Activated CD8-positive, alpha-beta memory T cell treated with anti-CD3 and anti-CD28 coated beads for 24 hours (primary cell): ENCODE results near the gene RUNX1.

Experiments
- DNase-seq: peaks from one replicate; pipeline ENCODE4 v3.0.0-alpha.2; 2020

Gene RUNX1

GRCh38 chr21:34944015-34944755 lies 104.9 kb downstream of the RUNX1 start:
- DNase-seq: no peak

- peak; percentile 77 for DNase-seq
Measured at GRCh38 chr21:34942911-34943310, 106.2 kb downstream of the RUNX1 start.

GRCh38 chr21:34941162-34941561 lies 107.9 kb downstream of the RUNX1 start:
- no peak for DNase-seq

- no peak for DNase-seq
Measured at GRCh38 chr21:34939673-34940331, 109.3 kb downstream of the RUNX1 start.

DNA sequence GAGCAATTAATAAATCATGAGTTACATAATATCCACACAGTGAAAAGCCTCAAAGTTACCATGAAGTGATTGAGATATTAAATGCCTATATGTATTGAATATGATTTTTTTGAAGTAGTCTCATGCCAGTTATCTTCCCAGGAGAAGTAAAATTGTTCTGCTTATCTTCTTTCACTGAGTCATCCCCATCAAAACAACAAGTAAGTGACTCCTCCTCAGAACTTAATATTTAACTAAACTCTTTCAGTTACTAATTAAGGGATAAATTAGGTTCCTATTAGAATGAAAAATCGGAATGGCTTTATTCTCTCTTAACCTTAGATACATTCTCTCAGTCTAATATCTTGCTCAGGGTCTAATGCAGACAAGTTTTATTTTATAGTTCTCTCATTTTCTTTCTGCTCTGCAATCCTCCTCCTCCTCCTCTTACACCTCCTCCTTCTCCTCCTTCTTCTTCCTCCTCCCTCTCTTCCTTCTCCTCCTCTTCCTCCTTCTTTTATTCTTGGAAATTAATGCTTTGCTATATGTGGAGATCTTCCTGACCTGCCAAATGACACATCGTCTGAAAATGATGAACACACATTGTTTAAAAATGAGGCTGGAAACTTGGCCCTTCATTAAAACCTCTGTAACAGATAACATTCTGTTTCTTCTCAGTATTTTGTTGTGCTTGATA lies 110.9 kb downstream of the RUNX1 start:
- no peak for DNase-seq

- no peak for DNase-seq
Measured at GRCh38 chr21:34936883-34937563, 112.1 kb downstream of the RUNX1 start.

DNA sequence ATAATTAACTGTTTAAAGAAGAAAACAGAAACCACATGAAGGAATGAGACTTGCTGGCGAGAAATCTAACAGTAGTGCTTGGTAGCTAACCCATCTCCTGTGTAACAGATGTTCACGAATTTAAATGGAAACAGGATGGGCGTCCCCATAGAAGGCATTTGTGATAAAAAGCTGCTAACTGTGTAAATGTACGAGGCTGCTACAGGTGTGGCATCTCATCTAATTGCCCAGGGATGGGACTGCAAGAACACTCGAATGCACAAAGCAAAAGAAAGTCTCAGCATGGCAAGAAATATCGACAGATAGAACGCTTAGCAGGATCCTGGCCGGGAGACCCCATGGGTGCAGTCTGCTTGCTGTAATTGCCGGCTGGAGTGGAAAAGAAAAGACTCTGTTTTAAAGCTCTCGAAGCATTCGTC lies 112.7 kb downstream of the RUNX1 start:
- no peak for DNase-seq

GRCh38 chr21:34935898-34936297 lies 113.2 kb downstream of the RUNX1 start:
- no peak for DNase-seq

DNA sequence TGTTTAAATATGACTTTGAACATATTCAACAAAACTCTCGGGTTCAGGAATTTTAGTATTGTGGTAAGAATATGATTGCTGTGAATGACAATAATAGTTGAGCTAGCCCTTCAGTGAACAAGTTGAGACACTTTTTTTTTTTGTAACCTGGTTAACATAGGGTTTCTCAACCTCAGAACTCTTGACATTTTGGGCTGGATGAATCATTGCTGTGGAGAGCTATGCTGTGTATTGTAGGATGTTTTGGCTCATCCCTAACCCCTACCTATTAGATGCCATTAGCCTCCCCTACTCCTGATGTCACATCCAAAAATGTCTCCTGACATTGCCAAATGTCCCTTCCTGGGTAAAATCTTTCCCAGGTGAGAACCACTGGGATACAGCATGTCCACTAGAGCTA lies 113.7 kb downstream of the RUNX1 start:
- no peak for DNase-seq

GRCh38 chr21:34934350-34934749 lies 114.8 kb downstream of the RUNX1 start:
- no peak for DNase-seq

- peak; percentile 72 for DNase-seq
Measured at GRCh38 chr21:34933609-34934335, 115.3 kb downstream of the RUNX1 start.

- no peak for DNase-seq
Measured at GRCh38 chr21:34932233-34932632, 116.9 kb downstream of the RUNX1 start.

GRCh38 chr21:34930971-34931370 lies 118.1 kb downstream of the RUNX1 start:
- DNase-seq: no peak

GRCh38 chr21:34928637-34929036 lies 120.5 kb downstream of the RUNX1 start:
- no peak for DNase-seq

GRCh38 chr21:34927992-34928391 lies 121.1 kb downstream of the RUNX1 start:
- DNase-seq: no peak

DNA sequence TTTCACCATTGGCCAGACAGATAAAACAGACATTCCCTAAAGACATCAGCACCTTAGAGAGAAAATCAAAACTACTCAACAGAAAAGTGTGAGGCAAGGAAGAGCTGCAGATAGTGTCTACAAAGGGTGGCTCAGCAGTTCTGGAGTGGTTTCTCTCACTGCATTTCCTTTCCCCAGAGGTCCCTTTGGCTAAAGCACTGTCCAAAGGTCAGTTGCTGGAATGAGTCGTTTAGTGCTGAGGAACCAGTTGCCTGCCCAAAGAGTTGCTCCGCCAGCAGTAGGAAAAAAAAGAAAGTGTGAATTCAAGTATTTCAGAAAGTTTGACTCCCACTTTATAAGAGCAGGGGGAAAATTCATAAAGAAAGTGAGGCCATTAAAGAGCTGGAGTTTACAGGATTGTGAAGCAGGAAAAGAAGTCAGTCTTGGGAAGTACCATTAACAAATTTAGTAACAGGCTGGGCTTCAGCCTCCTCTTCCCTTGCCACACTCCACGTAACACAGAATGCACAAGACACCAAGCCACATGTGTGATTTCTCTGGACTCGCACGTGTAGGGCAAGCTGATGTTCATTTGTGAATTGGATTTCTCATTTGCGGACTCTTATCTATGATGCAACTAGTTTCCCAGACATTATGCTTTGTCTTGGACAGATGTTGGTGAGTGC lies 122.2 kb downstream of the RUNX1 start:
- DNase-seq: no peak

DNA sequence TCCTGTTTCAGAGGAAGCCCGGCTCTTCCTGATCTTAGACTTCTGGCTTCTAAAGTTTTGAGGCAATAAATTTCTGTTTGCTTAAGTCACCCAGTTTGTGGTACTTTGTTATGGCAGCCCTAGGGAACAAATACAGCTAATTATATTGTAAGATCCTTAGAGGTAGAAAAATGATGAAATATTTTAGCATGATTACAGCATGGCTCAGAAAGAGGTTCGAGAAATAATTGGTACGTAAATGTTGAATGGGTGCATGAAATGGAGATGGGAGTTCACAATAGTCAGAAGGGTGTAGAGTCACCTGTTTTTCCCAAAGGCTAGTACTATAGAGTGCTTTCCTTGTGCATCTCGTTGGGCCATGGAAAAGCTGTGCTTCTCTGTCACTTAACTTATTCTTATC lies 123.5 kb downstream of the RUNX1 start:
- no peak for DNase-seq

GRCh38 chr21:34924771-34925419 lies 124.2 kb downstream of the RUNX1 start:
- no peak for DNase-seq

- DNase-seq: no peak
Measured at GRCh38 chr21:34924194-34924593, 124.9 kb downstream of the RUNX1 start.

DNA sequence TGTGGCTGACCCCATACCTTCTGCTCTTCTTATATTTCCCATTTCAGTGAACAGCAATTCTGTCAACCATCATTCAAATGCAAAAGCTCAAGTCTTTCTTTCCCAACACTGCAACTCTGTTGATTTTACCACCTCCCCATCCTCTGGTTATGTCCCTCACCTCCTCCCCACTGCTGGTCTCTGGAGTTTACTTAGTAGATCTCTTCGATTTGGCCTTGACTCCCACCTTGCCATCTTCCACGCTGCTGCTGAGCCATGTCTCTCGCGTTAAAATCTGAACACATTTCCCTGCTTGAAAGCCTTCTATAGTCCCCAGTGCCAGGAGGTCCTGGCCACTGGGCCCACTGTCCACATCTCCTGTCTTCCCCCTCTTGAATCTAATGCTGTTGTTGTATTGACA lies 125.5 kb downstream of the RUNX1 start:
- no peak for DNase-seq

GRCh38 chr21:34923202-34923601 lies 125.9 kb downstream of the RUNX1 start:
- no peak for DNase-seq

GRCh38 chr21:34922479-34922878 lies 126.6 kb downstream of the RUNX1 start:
- peak; percentile 51 for DNase-seq
